NB4 (cell line): ENCODE data around the gene KCNAB2.

Experiments used
- POLR2A ChIP-seq: IDR thresholded peaks from 2 replicates; pipeline ENCODE4 v1.6.1; 2011; ENCODE audit warnings: mild to moderate bottlenecking; ENCODE audit not compliant: insufficient read length; ENCODE audit errors: extremely low read depth
- TF ChIP-seq, protein P1 (sequence below): IDR thresholded peaks from 2 replicates; pipeline ENCODE4 v1.6.1; 2011; ENCODE audit warnings: low read depth, low read length
- TF ChIP-seq, protein P2 (sequence below): IDR thresholded peaks from one replicate; pipeline ENCODE4 v1.5.1; 2012; ENCODE audit warnings: low read depth, low read length

DNA sequence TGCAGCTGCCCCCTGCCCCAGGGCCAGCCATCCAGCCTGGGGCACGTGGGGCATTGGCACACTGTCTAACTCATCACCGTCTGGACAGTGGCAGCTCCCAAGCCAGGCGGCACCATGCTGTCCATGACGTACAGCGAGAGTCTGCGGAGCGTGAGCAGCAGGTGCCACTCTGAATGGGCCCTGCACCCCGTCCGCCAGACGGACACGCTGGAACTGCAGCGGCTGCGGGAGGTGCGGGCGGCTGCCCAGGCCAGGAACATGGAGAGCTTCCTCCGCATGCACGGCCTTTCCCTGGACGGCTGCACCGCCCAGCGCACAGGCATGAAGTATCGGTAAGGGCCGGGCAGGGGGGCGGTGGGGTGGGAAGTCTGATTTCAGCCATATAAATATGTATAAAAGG lies 5.7 kb downstream of the KCNAB2 start:
- TF ChIP-seq, protein P1, sequence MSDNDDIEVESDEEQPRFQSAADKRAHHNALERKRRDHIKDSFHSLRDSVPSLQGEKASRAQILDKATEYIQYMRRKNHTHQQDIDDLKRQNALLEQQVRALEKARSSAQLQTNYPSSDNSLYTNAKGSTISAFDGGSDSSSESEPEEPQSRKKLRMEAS: no peak
- TF ChIP-seq, protein P2, sequence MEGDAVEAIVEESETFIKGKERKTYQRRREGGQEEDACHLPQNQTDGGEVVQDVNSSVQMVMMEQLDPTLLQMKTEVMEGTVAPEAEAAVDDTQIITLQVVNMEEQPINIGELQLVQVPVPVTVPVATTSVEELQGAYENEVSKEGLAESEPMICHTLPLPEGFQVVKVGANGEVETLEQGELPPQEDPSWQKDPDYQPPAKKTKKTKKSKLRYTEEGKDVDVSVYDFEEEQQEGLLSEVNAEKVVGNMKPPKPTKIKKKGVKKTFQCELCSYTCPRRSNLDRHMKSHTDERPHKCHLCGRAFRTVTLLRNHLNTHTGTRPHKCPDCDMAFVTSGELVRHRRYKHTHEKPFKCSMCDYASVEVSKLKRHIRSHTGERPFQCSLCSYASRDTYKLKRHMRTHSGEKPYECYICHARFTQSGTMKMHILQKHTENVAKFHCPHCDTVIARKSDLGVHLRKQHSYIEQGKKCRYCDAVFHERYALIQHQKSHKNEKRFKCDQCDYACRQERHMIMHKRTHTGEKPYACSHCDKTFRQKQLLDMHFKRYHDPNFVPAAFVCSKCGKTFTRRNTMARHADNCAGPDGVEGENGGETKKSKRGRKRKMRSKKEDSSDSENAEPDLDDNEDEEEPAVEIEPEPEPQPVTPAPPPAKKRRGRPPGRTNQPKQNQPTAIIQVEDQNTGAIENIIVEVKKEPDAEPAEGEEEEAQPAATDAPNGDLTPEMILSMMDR: no peak
- TF ChIP-seq POLR2A: no peak
